Measurements from ENCODE around the gene ADK. TPM values are rescaled to one million over a fixed set of nuclear protein-coding genes. Genes with fewer than 3 reads are reported as not detected.
"Not testable (repeated sequence)": the region's sequence is repeated elsewhere in the genome, so short reads cannot be mapped to it uniquely, and the experiment has no call there.

ADK gene
- total and polyA plus RNA-seq, 2 experiments from 2014 or later, result 39.9 to 53.0 TPM

GRCh38 chr10:74474022-74474713 is 323.1 kb downstream of the ADK start (continued):
- TF ChIP-seq, protein P1, sequence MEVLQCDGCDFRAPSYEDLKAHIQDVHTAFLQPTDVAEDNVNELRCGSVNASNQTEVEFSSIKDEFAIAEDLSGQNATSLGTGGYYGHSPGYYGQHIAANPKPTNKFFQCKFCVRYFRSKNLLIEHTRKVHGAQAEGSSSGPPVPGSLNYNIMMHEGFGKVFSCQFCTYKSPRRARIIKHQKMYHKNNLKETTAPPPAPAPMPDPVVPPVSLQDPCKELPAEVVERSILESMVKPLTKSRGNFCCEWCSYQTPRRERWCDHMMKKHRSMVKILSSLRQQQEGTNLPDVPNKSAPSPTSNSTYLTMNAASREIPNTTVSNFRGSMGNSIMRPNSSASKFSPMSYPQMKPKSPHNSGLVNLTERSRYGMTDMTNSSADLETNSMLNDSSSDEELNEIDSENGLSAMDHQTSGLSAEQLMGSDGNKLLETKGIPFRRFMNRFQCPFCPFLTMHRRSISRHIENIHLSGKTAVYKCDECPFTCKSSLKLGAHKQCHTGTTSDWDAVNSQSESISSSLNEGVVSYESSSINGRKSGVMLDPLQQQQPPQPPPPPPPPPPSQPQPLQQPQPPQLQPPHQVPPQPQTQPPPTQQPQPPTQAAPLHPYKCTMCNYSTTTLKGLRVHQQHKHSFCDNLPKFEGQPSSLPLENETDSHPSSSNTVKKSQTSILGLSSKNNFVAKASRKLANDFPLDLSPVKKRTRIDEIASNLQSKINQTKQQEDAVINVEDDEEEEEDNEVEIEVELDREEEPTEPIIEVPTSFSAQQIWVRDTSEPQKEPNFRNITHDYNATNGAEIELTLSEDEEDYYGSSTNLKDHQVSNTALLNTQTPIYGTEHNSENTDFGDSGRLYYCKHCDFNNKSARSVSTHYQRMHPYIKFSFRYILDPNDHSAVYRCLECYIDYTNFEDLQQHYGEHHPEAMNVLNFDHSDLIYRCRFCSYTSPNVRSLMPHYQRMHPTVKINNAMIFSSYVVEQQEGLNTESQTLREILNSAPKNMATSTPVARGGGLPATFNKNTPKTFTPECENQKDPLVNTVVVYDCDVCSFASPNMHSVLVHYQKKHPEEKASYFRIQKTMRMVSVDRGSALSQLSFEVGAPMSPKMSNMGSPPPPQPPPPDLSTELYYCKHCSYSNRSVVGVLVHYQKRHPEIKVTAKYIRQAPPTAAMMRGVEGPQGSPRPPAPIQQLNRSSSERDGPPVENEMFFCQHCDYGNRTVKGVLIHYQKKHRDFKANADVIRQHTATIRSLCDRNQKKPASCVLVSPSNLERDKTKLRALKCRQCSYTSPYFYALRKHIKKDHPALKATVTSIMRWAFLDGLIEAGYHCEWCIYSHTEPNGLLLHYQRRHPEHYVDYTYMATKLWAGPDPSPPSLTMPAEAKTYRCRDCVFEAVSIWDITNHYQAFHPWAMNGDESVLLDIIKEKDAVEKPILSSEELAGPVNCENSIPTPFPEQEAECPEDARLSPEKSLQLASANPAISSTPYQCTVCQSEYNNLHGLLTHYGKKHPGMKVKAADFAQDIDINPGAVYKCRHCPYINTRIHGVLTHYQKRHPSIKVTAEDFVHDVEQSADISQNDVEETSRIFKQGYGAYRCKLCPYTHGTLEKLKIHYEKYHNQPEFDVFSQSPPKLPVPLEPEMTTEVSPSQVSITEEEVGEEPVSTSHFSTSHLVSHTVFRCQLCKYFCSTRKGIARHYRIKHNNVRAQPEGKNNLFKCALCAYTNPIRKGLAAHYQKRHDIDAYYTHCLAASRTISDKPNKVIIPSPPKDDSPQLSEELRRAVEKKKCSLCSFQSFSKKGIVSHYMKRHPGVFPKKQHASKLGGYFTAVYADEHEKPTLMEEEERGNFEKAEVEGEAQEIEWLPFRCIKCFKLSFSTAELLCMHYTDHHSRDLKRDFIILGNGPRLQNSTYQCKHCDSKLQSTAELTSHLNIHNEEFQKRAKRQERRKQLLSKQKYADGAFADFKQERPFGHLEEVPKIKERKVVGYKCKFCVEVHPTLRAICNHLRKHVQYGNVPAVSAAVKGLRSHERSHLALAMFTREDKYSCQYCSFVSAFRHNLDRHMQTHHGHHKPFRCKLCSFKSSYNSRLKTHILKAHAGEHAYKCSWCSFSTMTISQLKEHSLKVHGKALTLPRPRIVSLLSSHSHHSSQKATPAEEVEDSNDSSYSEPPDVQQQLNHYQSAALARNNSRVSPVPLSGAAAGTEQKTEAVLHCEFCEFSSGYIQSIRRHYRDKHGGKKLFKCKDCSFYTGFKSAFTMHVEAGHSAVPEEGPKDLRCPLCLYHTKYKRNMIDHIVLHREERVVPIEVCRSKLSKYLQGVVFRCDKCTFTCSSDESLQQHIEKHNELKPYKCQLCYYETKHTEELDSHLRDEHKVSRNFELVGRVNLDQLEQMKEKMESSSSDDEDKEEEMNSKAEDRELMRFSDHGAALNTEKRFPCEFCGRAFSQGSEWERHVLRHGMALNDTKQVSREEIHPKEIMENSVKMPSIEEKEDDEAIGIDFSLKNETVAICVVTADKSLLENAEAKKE (CRISPR knock-in tag; IDR thresholded peaks at IDR 0.05), result no peak

DNA sequence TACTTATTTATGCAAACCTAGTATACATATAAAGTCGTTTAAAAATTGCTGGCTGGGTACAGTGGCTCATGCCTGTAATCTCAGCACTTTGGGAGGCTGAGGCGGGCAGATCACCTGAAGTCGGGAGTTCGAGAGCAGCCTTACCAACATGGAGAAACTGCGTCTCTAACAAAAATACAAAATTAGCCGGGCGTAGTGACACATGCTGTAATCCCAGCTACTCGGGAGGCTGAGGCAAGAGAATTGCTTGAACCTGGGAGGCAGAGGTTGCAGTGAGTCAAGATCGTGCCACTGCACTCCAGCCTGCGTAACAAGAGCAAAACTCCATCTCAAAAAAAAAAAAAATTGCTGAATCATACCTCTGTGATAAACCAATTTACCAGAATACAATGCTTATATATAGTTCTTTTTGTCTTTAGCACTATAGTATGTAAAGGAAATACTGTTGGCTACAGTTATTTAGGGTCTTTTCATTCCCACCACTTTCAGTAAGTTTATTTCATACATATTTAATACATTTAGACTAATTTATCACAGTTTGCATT is 325.2 kb downstream of the ADK start:
- not testable (repeated sequence) for H3K9me2 ChIP-seq (ENCODE audit: insufficient read depth); H3K36me3 ChIP-seq (ENCODE audit: insufficient read depth); H3K36me3 Mint-ChIP-seq (ENCODE audit: low read depth); H3K4me2 ChIP-seq; H3K4me3 ChIP-seq; H4K20me1 ChIP-seq (replicated peaks; ENCODE audit: insufficient read depth); H3F3A ChIP-seq (replicated peaks; ENCODE audit: low read depth); H3K9me3 Mint-ChIP-seq; H3K4me3 Mint-ChIP-seq; H3K27me3 Mint-ChIP-seq (ENCODE audit: insufficient read depth, low read depth, poor library complexity); H3K79me2 ChIP-seq (replicated peaks; ENCODE audit: insufficient read depth); ATAC-seq; H3K27me3 ChIP-seq (ENCODE audit: insufficient read depth); H2AFZ ChIP-seq; H3K4me1 ChIP-seq (ENCODE audit: insufficient read depth); DNase-seq (ENCODE audit: low spot score); H3K4me1 Mint-ChIP-seq; H3K27ac ChIP-seq (ENCODE audit: low read depth)
- H3K27ac Mint-ChIP-seq, result peak overlapping the region; percentile 91

- Mint-ChIP-seq H3K4me1 (no peaks in the 10 kb centered on the region), H3K36me3 (ENCODE audit: low read depth) (peaks cover 14% of the 10 kb centered on the region), H3K4me3 (no peak overlapping the region), H3K27me3 (ENCODE audit: insufficient read depth, low read depth, poor library complexity) (no peaks in the 10 kb centered on the region), H3K27ac (no peak overlapping the region), H3K9me3 (peaks cover 5% of the 10 kb centered on the region; the same call in 2 of the 3 replicates)
- H4K20me1 ChIP-seq (replicated peaks; ENCODE audit: insufficient read depth), result 0 out of 2 replicates have a peak, but pooled peaks cover 3% of the 10 kb centered on the region
- ATAC-seq (no peak), DNase-seq (ENCODE audit: low spot score) (no peak)
- no peaks in the 10 kb centered on the region for H3K79me2 ChIP-seq (replicated peaks; ENCODE audit: insufficient read depth)
- no peaks in the 10 kb centered on the region for H3F3A ChIP-seq (replicated peaks; ENCODE audit: low read depth)
- no peak overlapping the region for H2AFZ ChIP-seq
- H3K4me1 ChIP-seq (ENCODE audit: insufficient read depth), result no peaks in the 10 kb centered on the region
- H3K36me3 ChIP-seq (ENCODE audit: insufficient read depth), result no peaks in the 10 kb centered on the region
- no peak overlapping the region for H3K4me3 ChIP-seq
- no peak overlapping the region for H3K27ac ChIP-seq (ENCODE audit: low read depth)
- H3K9me2 ChIP-seq (ENCODE audit: insufficient read depth), result no peaks in the 10 kb centered on the region
- no peak overlapping the region for H3K4me2 ChIP-seq
- H3K27me3 ChIP-seq (ENCODE audit: insufficient read depth), result no peaks in the 10 kb centered on the region
- no peak for TF ChIP-seq EZH2 (IDR thresholded peaks at IDR 0.05; ENCODE audit: low read depth, unreplicated experiment)
- TF ChIP-seq, protein P2, sequence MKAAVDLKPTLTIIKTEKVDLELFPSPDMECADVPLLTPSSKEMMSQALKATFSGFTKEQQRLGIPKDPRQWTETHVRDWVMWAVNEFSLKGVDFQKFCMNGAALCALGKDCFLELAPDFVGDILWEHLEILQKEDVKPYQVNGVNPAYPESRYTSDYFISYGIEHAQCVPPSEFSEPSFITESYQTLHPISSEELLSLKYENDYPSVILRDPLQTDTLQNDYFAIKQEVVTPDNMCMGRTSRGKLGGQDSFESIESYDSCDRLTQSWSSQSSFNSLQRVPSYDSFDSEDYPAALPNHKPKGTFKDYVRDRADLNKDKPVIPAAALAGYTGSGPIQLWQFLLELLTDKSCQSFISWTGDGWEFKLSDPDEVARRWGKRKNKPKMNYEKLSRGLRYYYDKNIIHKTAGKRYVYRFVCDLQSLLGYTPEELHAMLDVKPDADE (IDR thresholded peaks at IDR 0.05), result no peak
Observed at GRCh38 chr10:74480778-74481177, 329.8 kb downstream of the ADK start.
